Stimulated activated CD4-positive, alpha-beta T cell treated with anti-CD3 and anti-CD28 coated beads, Interleukin-1b, Interleukin-23, amount 100 ng/mL, for 48 hours (primary cell): ENCODE data around the gene CGB1.
"Not testable (repeated sequence)": the region's sequence is repeated elsewhere in the genome, so short reads cannot be mapped to it uniquely, and the experiment has no call there.

Experiments used
- DNase-seq: peaks from one replicate; pipeline ENCODE4 v3.0.0-alpha.2; 2020

Gene CGB1

DNA sequence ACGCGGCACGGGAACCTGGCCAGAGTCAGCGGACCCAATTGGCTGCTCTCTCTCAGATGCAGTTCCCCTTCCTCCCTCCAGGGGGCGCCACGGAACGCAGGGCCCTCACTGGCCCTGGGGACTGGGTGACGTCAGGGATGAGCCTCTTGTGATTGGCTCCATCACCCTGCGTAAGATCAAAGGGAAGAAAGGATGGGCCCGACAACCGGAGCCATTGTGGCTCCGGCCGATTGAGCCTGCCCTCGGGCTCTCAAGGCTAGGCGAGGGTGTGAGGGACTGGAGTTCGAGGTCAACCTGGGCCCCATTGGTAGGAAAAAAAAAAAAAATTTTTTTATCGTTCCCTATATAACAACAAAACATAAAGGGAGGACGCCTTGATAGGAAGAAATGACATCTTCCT, at the start of gene CGB1:
Gene CGB1 (minus strand): TSS at position 81 of the 400 bp plus-strand sequence. CDS start 184 bp downstream, outside the sequence.
- DNase-seq = peak; percentile 79

DNA sequence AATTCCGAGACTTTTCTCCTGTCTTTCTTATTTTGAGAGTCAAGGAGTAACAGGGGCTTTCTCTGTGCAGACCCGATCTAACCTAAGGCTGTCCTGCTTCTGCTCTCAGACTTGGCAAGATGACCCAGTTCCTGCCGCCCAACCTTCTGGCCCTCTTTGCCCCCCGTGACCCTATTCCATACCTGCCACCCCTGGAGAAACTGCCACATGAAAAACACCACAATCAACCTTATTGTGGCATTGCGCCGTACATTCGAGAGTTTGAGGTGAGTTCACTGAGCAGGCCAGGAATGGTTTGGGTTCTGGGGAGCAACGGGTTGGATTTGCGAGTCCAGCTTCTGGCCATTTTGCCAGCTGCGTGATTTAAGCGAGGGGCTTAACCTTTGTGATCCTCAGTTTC, 49.6 kb upstream of the CGB1 start:
- no peak for DNase-seq

DNA sequence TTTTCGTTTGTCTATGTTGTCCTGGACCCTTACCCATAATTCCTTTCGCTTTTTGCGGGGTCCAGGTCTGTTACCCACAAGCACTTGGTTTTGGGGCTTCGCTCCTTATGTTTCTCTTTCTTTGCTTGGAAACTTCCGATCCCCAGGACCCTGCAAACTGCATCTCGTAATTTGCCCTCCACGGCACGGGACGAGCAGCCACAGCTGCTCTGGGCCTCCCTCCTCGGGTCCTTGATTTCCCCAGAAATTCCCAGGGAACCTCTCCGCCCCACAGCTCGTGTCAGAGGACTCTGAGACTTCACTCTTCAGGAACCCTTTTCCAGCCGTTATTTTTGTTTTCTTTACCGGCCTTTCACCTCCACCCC, 49.2 kb upstream of the CGB1 start:
- no peak for DNase-seq

DNA sequence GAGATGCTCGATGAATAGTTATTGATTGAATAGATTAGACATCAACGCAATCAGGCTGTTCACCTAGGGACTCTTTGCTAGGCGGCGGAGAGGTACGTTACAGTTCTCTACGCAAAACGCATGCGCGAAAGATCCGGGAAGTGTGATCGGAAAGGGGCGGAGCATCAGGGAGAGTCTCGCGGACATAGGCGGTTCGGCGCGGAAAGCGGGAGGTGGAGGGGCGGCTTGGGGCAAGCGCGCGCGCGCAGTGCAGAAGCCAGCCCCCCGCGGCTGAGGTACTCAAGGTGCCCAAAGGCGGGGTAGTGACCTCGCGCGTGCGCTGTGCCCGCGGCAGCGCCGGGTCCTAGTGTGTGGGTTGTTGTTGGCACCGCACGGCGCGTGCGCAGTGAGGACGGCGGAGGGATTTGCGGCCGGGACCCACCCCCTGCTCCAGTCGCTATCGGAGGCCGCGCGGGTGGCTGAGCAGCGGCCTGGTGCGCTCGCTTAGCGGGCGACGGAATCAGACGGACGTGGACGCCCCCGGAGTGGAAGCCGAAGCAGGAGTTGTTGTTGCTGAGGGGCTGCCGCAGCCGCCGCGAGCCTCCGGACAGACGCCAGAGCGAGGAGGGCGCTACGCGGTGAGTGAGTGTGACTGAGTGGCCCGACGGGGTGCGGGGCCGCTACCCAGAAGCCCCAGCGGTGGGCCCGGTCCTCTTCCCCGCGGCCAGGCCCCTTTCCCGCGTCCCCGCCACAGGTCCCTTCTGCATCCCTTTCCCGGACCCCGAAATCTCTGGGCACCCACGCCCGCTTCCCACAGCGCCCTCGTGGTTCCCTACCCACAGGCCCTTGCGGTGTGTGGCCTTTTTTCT, 48.5 kb upstream of the CGB1 start, which contains the start of gene SNRNP70:
Gene SNRNP70 (plus strand): TSS at position 432 of the 848 bp plus-strand sequence. CDS start 964 bp downstream, outside the sequence.
- peak; percentile 99 for DNase-seq

DNA sequence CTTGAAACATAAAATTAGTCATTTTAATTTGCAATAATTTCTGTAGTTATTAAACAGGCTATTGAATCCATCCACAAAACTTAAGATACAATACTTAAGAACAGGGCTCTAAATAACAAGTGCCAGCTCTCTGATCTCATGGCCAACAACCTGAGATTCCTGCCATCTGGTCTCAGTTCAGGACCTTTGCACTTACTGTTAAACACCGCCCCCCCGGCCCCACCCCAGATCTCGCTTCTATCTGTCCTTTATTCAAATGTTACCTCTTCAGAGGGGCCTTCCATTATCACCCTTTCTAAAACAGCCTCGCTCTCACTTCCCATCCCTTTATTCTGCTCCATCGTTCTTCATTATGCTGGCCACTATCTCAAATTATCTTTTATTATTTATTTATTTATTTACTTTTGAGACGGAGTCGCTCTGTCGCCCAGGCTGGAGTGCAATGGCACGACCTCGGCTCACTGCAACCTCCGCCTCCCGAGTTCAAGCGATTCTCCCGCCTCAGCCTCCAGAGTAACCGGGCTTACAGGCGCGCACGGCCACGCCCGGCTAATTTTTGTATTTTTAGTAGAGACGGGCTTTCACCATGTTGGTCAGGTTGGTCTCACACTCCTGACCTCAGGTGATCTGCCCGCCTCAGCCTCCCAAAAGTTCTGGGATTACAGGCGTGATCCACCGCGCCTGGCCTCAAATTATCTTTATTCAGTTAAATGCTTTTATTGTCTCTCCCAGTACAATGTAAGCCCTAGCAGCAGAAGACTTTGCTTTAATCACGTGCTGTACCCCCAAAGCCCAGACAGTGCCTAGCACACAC, 47.7 kb upstream of the CGB1 start:
- DNase-seq = no peak

DNA sequence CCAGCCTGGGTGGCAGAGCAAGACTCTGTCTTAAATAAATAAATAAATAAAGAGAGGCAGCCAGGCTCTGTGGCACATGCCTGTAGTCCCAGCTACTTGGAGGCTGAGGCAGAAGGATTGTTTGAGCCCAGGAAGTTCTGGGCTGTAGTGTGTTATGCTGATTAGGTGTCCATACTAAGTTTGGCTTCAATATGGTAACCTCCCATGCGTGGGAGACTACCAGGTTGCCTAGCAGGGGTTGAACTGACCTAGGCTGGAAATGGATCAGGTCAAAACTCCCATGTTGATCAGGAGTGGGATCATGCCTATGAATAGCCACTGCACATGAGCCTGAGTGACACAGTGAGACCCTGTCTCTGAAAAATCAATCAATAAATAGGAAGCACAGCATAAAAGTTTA, 44.6 kb upstream of the CGB1 start:
- DNase-seq = no peak

DNA sequence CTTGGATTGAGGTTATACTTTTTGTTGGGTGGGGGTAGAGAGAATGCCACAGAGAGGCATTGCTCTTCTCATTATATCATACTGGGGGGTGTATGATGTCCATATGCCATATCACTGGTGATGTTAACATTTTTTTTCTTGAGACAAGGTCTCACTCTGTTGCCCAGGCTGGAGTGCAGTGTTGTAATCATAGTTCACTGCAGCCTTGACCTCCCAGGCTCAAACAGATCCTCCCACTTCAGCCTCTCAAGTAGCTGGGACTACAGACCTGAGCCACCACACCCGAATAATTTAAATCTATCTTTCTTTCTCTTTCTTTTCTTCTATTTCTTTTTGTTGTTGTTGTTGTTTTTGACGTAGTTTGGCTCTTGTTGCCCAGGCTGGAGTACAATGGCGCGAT, 43.7 kb upstream of the CGB1 start:
- DNase-seq = no peak

DNA sequence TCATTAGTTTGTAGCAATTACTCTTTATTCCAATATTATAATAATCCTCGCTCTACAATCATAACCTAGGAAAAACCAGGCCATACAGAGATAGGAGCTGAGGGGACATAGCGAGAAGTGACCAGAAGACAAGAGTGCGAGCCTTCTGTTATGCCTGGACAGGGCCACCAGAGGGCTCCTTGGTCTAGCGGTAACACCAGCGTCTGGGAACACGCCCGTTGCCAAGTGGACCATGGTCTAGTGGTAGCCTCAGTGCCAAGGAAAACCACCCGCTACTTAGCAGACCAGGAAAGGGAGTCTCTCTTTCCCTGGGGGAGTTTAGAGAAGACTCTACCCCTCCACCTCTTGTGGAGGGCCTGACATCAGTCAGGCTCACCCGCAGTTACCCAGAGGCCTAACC, 38.2 kb upstream of the CGB1 start:
- DNase-seq = not testable (repeated sequence)

DNA sequence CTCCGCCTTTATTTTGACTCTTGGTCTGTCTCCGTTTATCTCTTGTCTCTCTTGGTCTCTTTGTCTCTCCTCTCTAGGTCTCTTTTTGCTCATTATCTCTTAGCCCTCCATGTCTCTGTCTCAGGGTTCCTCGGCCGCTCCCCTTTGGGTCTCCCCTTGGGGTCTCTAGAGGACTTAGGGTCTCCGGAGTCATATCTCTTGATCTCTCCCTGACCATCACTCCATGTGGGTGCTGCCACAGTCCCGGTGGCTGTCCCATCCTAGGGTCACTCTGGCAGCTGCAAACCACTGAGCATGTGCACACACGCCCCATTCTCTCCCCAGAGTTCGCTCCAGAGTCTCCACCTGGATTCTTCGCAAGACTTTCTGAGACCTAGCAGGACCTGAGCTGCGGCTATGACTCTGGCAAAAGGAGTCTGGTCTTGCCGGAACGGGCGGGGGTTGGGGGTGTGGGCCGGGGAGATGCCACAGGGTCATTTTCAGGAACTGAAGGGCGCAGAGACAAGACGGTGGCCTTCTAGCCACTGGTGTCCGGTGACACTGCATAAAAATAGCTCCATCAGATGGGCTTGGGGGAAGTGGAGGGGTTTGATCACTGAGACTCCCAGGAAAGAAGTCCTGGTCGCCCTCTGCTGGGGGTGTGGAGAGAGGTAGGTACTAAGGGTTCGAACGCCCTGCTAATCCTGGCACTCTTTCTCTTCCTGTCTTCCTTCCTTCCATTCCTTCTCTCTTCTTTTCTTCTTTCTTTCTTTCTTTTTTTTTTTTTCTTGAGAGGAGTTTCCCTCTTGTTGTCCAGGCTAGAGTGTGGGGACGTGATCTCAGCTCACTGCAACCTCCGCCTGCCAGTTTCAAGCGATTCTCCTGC, 37.1 kb upstream of the CGB1 start:
- DNase-seq = no peak

DNA sequence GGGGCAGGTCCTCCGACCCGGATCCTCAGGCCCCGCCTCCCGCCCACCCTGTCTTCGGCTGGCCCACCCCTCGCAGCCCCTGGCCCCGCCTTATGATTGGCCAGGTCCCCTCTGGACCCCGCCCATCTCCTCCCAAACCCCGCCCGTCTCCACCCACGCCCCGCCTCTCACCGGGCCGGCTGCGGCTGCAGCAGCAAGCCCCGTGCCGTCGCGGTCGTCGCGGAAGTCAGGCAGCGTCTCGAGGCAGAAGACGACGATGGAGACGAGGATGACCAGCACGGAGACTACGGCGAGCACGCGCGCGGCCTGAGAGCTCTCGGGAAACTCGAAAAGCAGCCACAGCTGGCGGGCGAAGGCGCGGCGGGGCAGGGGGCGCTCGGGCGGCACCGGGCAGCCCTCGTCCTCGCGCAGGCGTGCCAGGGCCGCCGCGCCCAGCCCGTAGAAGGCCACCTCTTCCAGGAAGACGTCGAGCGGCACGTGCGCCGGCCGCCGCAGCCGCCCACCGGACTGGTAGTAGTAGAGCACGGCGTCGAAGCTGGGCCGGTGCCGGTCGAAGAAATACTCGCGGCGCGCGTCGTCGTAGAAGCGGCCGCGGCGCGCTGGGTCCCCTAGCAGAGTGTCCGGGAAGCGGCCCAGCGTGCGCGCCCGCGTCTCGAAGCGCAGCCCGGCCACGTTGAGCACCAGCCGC, 35.3 kb upstream of the CGB1 start:
- DNase-seq = no peak

DNA sequence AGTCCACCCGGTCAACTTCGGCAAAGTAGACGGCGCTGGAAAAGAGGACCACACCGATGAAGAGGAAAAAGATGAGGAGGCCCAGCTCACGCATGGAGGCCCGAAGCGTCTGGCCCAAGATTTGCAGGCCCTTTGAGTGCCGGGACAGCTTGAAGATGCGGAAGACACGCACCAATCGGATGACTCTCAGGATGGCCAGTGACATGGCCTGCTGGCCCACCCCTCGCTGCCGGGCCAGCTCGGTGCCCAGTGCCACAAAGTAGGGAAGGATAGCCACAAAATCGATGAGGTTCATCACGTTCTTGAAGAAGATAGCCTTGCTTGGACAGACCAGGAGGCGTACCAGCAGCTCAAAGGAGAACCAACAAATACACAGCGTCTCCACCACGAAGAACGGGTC, 33.7 kb upstream of the CGB1 start:
- DNase-seq = no peak

DNA sequence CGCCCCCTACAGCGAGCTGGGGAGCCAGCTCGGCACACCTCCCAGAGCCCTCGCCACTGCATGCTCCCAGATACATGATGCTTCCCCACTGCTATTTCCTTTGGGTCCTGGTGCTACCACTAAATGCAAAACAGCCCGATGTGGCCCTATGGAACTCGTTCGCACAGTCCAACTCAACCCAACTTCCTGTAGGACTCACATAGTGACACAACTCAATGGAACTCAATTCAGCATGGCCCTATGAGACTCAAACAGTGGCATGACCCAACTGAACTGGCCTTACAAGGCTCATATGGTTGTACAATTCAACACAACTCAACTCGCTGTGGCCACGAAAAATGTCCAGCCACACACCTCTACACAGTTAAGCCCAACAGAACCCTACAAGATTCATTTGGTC, 32.3 kb upstream of the CGB1 start:
- no peak for DNase-seq

DNA sequence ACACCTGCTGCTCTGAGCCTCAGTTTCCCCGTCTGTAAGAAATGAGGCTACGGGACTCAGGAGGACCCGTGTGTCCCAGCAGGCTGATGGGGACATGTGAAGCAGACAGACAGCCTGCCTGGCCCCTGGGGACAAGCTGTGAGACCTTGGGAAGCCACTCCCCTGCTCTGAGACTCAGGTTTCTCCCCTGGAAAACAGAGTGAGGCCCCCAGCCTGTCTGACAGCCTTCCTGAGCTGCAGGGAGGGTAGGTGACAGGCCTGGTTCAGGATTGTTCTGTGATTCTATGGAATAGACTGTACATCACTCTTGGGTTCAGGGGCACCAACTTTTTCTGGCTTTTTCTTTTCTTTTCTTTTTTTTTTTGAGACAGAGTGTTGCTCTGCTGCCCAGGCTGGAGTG, 30.9 kb upstream of the CGB1 start:
- DNase-seq = no peak

DNA sequence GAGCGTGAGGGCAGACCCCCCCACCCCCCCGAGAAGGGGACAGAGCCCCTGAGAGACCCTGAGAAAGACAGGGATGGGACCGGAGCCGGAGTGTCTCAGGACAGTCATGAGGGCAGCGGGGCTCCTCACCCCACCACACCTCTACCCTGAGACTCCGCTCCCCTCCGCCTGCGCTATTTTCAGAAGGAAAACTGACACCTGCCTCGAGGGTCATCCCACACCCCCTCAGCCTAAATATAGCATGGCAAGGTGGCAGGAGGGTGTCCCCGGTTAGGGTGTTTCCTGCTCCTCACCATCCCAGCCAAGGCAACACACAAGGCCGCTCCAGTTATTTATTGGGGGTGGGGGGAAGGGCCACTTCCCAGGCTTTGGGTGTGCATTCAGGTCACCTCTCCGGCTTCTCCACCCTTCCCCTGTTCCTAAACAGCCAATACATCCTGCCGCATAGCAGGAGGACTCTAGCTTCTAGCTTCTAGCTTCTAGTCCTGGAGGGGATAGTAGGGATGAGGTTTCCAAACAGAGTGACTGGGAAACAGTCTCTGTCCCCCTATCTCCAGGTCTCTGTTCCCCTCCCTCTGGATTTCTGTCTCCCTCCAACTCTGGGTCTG, 29.3 kb upstream of the CGB1 start:
- DNase-seq = no peak

DNA sequence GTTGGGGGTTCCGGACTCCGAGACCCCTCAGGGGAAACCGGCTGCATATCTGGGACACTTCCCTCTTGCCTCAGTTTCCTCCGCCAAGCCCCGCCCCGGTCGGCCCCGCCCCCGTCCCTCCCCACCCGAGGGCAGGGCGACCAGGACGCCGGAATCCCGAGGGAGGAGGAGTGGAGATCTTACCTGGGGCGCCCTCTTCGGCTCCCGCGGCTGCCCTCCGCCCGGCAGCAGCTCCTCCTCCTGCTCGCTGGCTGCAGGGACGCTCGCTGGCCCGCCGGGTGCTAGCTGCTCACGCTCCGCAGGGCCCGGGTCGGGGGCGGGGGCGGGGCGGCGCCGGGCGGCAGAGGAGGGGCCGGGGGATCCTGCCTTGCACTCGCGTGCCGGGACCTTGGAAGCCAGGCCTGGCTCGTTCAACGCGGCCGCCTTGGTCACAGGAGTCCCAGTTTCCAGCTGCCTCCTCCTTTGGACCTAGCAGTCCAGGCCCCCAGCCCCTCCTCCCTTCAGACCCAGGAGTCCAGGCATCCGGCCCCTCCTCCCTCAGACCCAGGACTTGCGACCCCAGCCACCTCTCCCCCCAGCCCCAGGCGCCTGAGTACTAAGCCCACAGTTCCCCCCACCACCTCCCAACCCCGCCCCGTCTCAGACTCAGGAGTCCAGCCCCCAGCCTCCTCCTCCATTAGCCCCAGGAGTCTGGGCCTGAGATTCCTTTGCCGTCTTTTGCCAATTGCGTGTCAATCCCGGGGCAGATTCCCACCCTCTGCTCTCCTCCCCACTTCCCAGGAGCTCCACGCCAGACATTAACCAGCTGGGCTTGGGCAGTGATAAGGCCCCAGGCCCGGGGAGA, 28.3 kb upstream of the CGB1 start, which contains the start of gene NTF4:
Gene NTF4 (minus strand): TSS at position 51 of the 844 bp plus-strand sequence. CDS start 2,821 bp downstream, outside the sequence.
- DNase-seq = no peak

DNA sequence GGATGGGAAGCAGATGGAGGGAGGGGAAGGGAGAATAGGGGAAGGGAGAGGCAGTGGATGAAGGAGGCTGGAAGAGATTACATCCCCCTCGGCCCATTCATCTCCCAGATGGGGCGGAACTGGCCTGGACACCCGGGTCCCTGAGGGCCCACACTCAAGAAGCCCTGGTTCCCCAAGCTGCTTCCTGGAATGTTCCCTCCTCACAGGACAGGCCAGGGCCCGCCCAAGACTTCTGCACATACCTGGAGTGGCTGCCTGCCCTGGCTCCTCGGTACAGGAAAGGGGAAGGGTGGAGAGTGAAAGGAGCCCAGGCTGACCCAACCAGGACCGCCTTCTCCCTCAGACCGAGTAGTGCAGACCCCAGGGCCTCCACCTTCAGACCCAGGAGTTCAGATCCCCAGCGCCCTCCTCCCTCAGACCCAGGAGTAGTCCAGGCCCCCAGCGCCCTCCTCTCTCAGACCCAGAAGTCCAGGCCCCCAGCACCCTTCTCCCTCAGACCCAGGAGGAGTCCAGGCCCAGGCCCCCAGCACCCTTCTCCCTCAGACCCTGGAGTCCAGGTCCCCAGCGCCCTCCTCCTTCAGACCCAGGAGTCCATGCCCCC, 27.4 kb upstream of the CGB1 start:
- DNase-seq = no peak

DNA sequence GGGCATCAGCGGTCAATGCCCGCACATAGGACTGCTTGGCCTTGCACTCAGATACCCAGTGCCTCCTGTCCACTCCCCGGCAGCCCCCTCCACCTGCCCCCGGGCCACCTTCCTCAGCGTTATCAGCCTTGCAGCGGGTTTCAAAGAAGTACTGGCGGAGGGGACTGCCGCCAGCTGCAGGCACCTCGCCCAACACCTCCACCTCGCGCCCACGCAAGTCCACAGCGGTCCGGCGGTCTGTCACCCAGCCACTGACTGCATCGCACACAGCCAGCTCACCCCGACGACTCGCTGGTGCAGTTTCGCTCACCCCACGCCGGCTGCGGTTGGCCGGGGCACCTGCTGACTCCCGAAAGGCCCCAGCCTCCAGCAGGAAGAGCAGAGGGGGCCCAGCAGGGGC, 24.8 kb upstream of the CGB1 start:
- no peak for DNase-seq

DNA sequence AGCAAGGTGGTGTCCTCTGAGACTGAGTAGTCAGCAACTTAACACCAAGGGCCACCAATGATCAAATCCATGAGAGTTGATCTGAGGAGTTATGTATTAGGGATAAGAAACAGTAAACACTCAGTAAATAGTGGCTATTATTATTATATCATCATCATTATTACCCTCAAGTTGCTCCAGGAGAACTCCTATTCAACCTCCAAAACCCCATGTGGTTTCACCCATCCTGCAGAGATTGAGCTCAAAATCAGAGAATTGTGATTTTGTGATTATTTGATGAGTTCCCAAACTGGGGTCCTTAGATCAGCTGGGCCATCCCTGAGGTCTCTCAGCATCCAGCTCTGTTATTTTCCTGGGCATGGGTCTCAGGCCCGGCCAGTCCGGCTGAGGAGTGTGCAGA, 24.3 kb upstream of the CGB1 start:
- DNase-seq = no peak

DNA sequence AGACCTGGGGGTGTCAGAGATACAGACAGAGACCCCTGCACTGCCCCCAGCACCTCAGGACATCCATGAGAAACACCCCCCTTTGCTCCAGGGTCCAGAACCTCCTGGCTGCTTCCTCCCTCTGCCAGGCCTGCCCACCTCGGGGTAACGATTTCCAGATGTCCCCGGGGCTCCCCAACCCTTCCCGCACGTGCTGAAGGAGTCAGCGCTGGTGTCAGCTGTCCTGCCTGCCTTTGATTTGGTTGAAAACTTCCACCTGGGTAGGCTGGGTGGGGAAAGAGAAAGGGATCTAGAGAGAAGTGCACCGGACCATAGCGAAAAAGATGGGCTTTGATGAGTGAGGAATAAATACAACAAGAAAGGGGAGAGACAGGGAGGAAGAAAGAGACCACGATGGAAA, 22.4 kb upstream of the CGB1 start:
- DNase-seq = no peak

DNA sequence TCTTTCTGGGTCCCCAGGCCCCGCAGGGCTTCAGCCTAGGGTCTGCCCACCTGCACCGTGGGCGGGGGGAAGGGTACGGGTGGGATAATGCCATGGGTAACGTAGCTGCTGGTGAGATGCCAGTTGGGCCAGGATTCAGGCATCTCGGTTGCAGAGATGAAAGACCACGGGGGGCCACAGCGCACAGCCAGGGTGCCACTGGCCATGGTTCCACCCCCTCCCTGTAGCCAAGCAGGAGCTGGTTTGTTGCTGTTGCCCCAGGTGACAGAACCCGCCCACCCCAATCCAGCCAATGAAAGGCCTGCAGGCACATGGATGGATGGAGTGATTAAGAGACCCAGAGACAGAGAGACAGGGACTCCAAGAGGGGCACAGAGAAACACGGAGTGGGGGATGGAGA, 21.9 kb upstream of the CGB1 start:
- DNase-seq = peak; percentile 54
